ENCODE results near the gene NDOR1. TPM values are rescaled to one million over a fixed set of nuclear protein-coding genes. Genes with fewer than 3 reads are reported as not detected.

The NDOR1 gene
- total RNA-seq (30.0 TPM), polyA plus RNA-seq (1 to 10 TPM; 3.9 to 7.6 (median 5.0) TPM)

GRCh38 chr9:137205126-137206069 is at the start of gene NDOR1, which contains the start of gene TMEM203:
Gene NDOR1 (plus strand): TSS chr9:137205700. CDS start chr9:137205778, 78 bp downstream.
Gene TMEM203 (minus strand): TSS chr9:137205648. CDS start chr9:137205414, 234 bp downstream.
- H3K4me3 Mint-ChIP-seq = peak within 1 kb of the TSS; percentile 91 to 96 (median 93)
- peak within 1 kb of the TSS; percentile 83 for H3K27ac ChIP-seq (ENCODE audit: insufficient read depth, low read length, poor library complexity, severe bottlenecking)
- peaks cover 41% of the 10 kb centered on the region for H3K4me1 ChIP-seq (ENCODE audit: control insufficient read depth, insufficient read depth, low read length, poor library complexity, severe bottlenecking)
- H3K4me3 ChIP-seq (ENCODE audit: low read depth, low read length) = peak within 1 kb of the TSS; percentile 87
- H3K4me1 Mint-ChIP-seq = peaks cover 0 to 59% (median 30%) of the 10 kb centered on the region in 4 donors
- H3K27ac Mint-ChIP-seq = peak within 1 kb of the TSS; percentile 90 to 97 (median 94)
- no peaks in the 10 kb centered on the region for H3K27me3 Mint-ChIP-seq
- no peaks in the 10 kb centered on the region for H3K9me3 ChIP-seq (ENCODE audit: control insufficient read depth in 2 of 2, low read length in 2 of 2)
- ATAC-seq (ENCODE audit: low read depth in 2 of 2) (peak; percentile 41 to 43), DNase-seq (peak; percentile 91 to 94 (median 91))
- H3K27me3 ChIP-seq (ENCODE audit: control insufficient read depth, insufficient read depth, low read length) = no peaks in the 10 kb centered on the region
- H3K36me3 ChIP-seq (ENCODE audit: control insufficient read depth, insufficient read depth, low read length) = peaks cover 2% of the 10 kb centered on the region
- peaks cover 13% of the 10 kb centered on the region for H3K36me3 Mint-ChIP-seq
- H3K9me3 Mint-ChIP-seq = no peaks in the 10 kb centered on the region

DNA sequence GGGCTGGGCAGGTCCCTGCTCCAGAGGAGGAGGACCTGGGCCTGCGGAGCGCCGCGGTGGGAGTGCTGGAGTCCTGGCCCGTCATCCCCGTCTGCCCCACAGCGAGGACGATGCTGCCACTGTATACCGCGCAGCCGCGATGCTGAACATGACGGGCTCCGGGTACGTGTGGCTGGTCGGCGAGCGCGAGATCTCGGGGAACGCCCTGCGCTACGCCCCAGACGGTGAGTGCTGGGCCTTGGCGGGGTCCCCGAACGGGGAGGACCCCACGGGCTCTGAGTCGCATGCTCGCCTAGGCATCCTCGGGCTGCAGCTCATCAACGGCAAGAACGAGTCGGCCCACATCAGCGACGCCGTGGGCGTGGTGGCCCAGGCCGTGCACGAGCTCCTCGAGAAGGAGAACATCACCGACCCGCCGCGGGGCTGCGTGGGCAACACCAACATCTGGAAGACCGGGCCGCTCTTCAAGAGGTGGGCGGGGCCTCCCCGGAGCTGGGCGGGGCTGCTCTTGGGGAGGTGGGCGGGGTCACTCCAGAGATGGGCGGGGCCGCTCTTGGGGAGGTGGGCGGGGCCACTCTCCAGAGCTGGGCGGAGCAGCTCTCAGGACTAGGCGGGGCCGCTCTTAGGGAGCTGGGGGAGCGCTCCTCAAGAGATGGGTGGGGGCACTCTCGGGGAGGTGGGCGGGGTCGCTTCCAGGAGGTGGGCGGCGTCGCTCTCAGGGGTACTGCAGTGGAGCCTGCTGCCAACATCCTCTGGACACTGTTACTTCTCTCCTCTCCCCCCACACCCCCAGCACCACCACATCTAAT is 48.7 kb upstream of the NDOR1 start:
- peaks cover 11% of the 10 kb centered on the region for H3K27me3 ChIP-seq (ENCODE audit: control insufficient read depth, insufficient read depth, low read length)
- H3K4me3 ChIP-seq (ENCODE audit: low read depth, low read length) = no peak overlapping the region
- no peaks in the 10 kb centered on the region for H3K36me3 Mint-ChIP-seq
- peak overlapping the region in 2 of 4 donors; percentile 56 to 74 for H3K4me3 Mint-ChIP-seq
- DNase-seq (peak; percentile 36 to 51 (median 50)), ATAC-seq (ENCODE audit: low read depth in 2 of 2) (peak; percentile 65 to 69)
- H3K36me3 ChIP-seq (ENCODE audit: control insufficient read depth, insufficient read depth, low read length) = no peaks in the 10 kb centered on the region
- H3K9me3 Mint-ChIP-seq = no peaks in the 10 kb centered on the region
- H3K4me1 Mint-ChIP-seq = peaks cover 0 to 32% (median 3%) of the 10 kb centered on the region in 4 donors
- H3K9me3 ChIP-seq (ENCODE audit: control insufficient read depth in 2 of 2, low read length in 2 of 2) = no peaks in the 10 kb centered on the region
- H3K27me3 Mint-ChIP-seq = peaks cover 38% of the 10 kb centered on the region
- H3K4me1 ChIP-seq (ENCODE audit: control insufficient read depth, insufficient read depth, low read length, poor library complexity, severe bottlenecking) = peaks cover 18% of the 10 kb centered on the region
- H3K27ac ChIP-seq (ENCODE audit: insufficient read depth, low read length, poor library complexity, severe bottlenecking) = no peak overlapping the region
- H3K27ac Mint-ChIP-seq = no peak overlapping the region

GRCh38 chr9:137157618-137158415 is 47.7 kb upstream of the NDOR1 start:
- no peak overlapping the region for H3K27ac Mint-ChIP-seq
- DNase-seq (no peak), ATAC-seq (ENCODE audit: low read depth in 2 of 2) (no peak)
- Histone ChIP-seq H3K36me3 (ENCODE audit: control insufficient read depth, insufficient read depth, low read length) (no peaks in the 10 kb centered on the region), H3K9me3 (ENCODE audit: control insufficient read depth in 2 of 2, low read length in 2 of 2) (no peaks in the 10 kb centered on the region), H3K4me3 (ENCODE audit: low read depth, low read length) (no peak overlapping the region), H3K27me3 (ENCODE audit: control insufficient read depth, insufficient read depth, low read length) (peaks cover 11% of the 10 kb centered on the region), H3K4me1 (ENCODE audit: control insufficient read depth, insufficient read depth, low read length, poor library complexity, severe bottlenecking) (peaks cover 18% of the 10 kb centered on the region), H3K27ac (ENCODE audit: insufficient read depth, low read length, poor library complexity, severe bottlenecking) (no peak overlapping the region)
- H3K4me3 Mint-ChIP-seq = peak overlapping the region in 3 of 4 donors; percentile 17 to 54 (median 44)
- peaks cover 38% of the 10 kb centered on the region for H3K27me3 Mint-ChIP-seq
- H3K9me3 Mint-ChIP-seq = no peaks in the 10 kb centered on the region
- no peaks in the 10 kb centered on the region for H3K36me3 Mint-ChIP-seq
- H3K4me1 Mint-ChIP-seq = peaks cover 0 to 33% (median 3%) of the 10 kb centered on the region in 4 donors

GRCh38 chr9:137158625-137159024 is 46.9 kb upstream of the NDOR1 start:
- H3K9me3 Mint-ChIP-seq = no peaks in the 10 kb centered on the region
- no peak overlapping the region for H3K27ac Mint-ChIP-seq
- H3K27ac ChIP-seq (ENCODE audit: insufficient read depth, low read length, poor library complexity, severe bottlenecking) = no peak overlapping the region
- H3K27me3 Mint-ChIP-seq = peaks cover 38% of the 10 kb centered on the region
- H3K9me3 ChIP-seq (ENCODE audit: control insufficient read depth in 2 of 2, low read length in 2 of 2) = no peaks in the 10 kb centered on the region
- H3K27me3 ChIP-seq (ENCODE audit: control insufficient read depth, insufficient read depth, low read length) = peaks cover 11% of the 10 kb centered on the region
- DNase-seq (no peak), ATAC-seq (ENCODE audit: low read depth in 2 of 2) (no peak)
- H3K4me1 ChIP-seq (ENCODE audit: control insufficient read depth, insufficient read depth, low read length, poor library complexity, severe bottlenecking) = peaks cover 18% of the 10 kb centered on the region
- H3K4me1 Mint-ChIP-seq = peaks cover 0 to 35% (median 3%) of the 10 kb centered on the region in 4 donors
- no peak overlapping the region for H3K4me3 ChIP-seq (ENCODE audit: low read depth, low read length)
- H3K36me3 Mint-ChIP-seq = no peaks in the 10 kb centered on the region
- H3K4me3 Mint-ChIP-seq = peak overlapping the region in 1 of 4 donors; percentile 44
- H3K36me3 ChIP-seq (ENCODE audit: control insufficient read depth, insufficient read depth, low read length) = no peaks in the 10 kb centered on the region

GRCh38 chr9:137159105-137160053 is 46.1 kb upstream of the NDOR1 start:
- DNase-seq (no peak), ATAC-seq (ENCODE audit: low read depth in 2 of 2) (no peak)
- no peaks in the 10 kb centered on the region for H3K36me3 ChIP-seq (ENCODE audit: control insufficient read depth, insufficient read depth, low read length)
- H3K4me1 ChIP-seq (ENCODE audit: control insufficient read depth, insufficient read depth, low read length, poor library complexity, severe bottlenecking) = peaks cover 18% of the 10 kb centered on the region
- H3K27me3 ChIP-seq (ENCODE audit: control insufficient read depth, insufficient read depth, low read length) = peaks cover 11% of the 10 kb centered on the region
- Mint-ChIP-seq H3K27ac (no peak overlapping the region), H3K36me3 (no peaks in the 10 kb centered on the region), H3K4me3 (peak overlapping the region in 3 of 4 donors; percentile 57 to 77 (median 64)), H3K4me1 (peaks cover 0 to 35% (median 3%) of the 10 kb centered on the region in 4 donors), H3K9me3 (no peaks in the 10 kb centered on the region), H3K27me3 (peaks cover 38% of the 10 kb centered on the region)
- H3K27ac ChIP-seq (ENCODE audit: insufficient read depth, low read length, poor library complexity, severe bottlenecking) = no peak overlapping the region
- H3K9me3 ChIP-seq (ENCODE audit: control insufficient read depth in 2 of 2, low read length in 2 of 2) = no peaks in the 10 kb centered on the region
- H3K4me3 ChIP-seq (ENCODE audit: low read depth, low read length) = no peak overlapping the region

GRCh38 chr9:137160054-137160425 is 45.5 kb upstream of the NDOR1 start:
- ATAC-seq (ENCODE audit: low read depth in 2 of 2) (no peak), DNase-seq (no peak)
- H3K4me1 ChIP-seq (ENCODE audit: control insufficient read depth, insufficient read depth, low read length, poor library complexity, severe bottlenecking) = peaks cover 18% of the 10 kb centered on the region
- Mint-ChIP-seq H3K27ac (no peak overlapping the region), H3K9me3 (no peaks in the 10 kb centered on the region), H3K27me3 (peaks cover 32% of the 10 kb centered on the region), H3K36me3 (no peaks in the 10 kb centered on the region), H3K4me1 (peaks cover 0 to 35% (median 3%) of the 10 kb centered on the region in 4 donors), H3K4me3 (peak overlapping the region in 1 of 4 donors; percentile 44)
- no peaks in the 10 kb centered on the region for H3K9me3 ChIP-seq (ENCODE audit: control insufficient read depth in 2 of 2, low read length in 2 of 2)
- no peak overlapping the region for H3K4me3 ChIP-seq (ENCODE audit: low read depth, low read length)
- no peak overlapping the region for H3K27ac ChIP-seq (ENCODE audit: insufficient read depth, low read length, poor library complexity, severe bottlenecking)
- H3K27me3 ChIP-seq (ENCODE audit: control insufficient read depth, insufficient read depth, low read length) = peaks cover 11% of the 10 kb centered on the region
- H3K36me3 ChIP-seq (ENCODE audit: control insufficient read depth, insufficient read depth, low read length) = no peaks in the 10 kb centered on the region

Data from CD4-positive, CD25-positive, alpha-beta regulatory T cell (primary cell).